Glutamatergic neuron (in vitro differentiated cells): Measurements from ENCODE around the gene NDUFAF8. TPM values are rescaled to one million over a fixed set of nuclear protein-coding genes. Genes with fewer than 3 reads are reported as not detected.

Experiments used
- DNase-seq: peaks from one replicate; pipeline ENCODE4 v3.0.0; 2022
- H3K27ac Mint-ChIP-seq: one replicate; pipeline ENCODE4 v1.8.0; 2020; ENCODE audit warnings: mild to moderate bottlenecking, mixed read lengths, inconsistent platforms; ENCODE audit not compliant: unreplicated experiment
- H3K27me3 Mint-ChIP-seq: one replicate; pipeline ENCODE4 v1.8.0; 2020; ENCODE audit warnings: mild to moderate bottlenecking, moderate library complexity, mixed read lengths, inconsistent platforms; ENCODE audit not compliant: unreplicated experiment
- H3K36me3 Mint-ChIP-seq: one replicate; pipeline ENCODE4 v1.8.0; 2020; ENCODE audit warnings: mild to moderate bottlenecking, mixed read lengths, inconsistent platforms; ENCODE audit not compliant: unreplicated experiment
- H3K4me1 Mint-ChIP-seq: one replicate; pipeline ENCODE4 v1.8.0; 2020; ENCODE audit warnings: mild to moderate bottlenecking, low read depth, mixed read lengths, inconsistent platforms; ENCODE audit not compliant: unreplicated experiment
- H3K4me3 Mint-ChIP-seq: one replicate; pipeline ENCODE4 v1.8.0; 2020; ENCODE audit warnings: mild to moderate bottlenecking, mixed read lengths, inconsistent platforms; ENCODE audit not compliant: unreplicated experiment
- H3K9me3 Mint-ChIP-seq: one replicate; pipeline ENCODE4 v1.8.0; 2020; ENCODE audit warnings: mild to moderate bottlenecking, moderate library complexity, mixed read lengths, inconsistent platforms; ENCODE audit not compliant: unreplicated experiment
- total RNA-seq: library from RNA; stranded (reverse); fragmentation: NEBNext Ultra II Directional; extraction: Animal tissue kit (Norgen Biotek cat#: 25700); gene quantifications from one replicate; pipeline ENCODE4 v1.2.1, GENCODE V29; 2021; ENCODE audit not compliant: unreplicated experiment
- TF ChIP-seq, protein P1 (sequence below): fragments of 200-600 bp; sonication (generic); IDR thresholded peaks from one replicate; pipeline ENCODE4 v1.5.0; 2021; ENCODE audit not compliant: partially characterized antibody, unreplicated experiment

Gene NDUFAF8
- total RNA-seq, 1 donor from 2014 or later, result 31.5 TPM

DNA sequence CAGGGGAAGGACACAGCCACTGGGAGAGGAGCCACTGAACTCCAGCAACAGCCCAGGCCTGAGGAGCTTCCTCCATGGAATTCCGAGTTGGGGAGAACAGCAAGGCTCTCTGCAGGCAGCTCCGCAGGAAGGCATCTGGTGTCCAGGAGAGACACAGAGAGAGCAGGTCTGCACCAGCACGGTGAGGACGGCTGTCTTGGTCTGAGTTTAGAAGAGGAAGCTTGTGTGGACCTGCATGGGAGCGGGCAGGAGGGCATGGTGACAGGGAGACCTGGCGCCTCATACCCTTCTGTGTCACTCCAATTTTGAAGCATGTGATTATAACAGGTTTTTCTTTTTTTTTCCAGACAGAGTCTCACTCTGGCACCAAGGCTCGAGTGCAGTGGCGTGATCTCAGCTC lies 49.6 kb downstream of the NDUFAF8 start:
- H3K27me3 Mint-ChIP-seq, result peaks cover 10% of the 10 kb centered on the region
- H3K9me3 Mint-ChIP-seq, result peaks cover 2% of the 10 kb centered on the region
- no peak for DNase-seq
- H3K27ac Mint-ChIP-seq, result peak overlapping the region; percentile 38
- no peaks in the 10 kb centered on the region for H3K36me3 Mint-ChIP-seq
- H3K4me3 Mint-ChIP-seq, result no peak overlapping the region
- peaks cover 21% of the 10 kb centered on the region for H3K4me1 Mint-ChIP-seq
- TF ChIP-seq, protein P1, sequence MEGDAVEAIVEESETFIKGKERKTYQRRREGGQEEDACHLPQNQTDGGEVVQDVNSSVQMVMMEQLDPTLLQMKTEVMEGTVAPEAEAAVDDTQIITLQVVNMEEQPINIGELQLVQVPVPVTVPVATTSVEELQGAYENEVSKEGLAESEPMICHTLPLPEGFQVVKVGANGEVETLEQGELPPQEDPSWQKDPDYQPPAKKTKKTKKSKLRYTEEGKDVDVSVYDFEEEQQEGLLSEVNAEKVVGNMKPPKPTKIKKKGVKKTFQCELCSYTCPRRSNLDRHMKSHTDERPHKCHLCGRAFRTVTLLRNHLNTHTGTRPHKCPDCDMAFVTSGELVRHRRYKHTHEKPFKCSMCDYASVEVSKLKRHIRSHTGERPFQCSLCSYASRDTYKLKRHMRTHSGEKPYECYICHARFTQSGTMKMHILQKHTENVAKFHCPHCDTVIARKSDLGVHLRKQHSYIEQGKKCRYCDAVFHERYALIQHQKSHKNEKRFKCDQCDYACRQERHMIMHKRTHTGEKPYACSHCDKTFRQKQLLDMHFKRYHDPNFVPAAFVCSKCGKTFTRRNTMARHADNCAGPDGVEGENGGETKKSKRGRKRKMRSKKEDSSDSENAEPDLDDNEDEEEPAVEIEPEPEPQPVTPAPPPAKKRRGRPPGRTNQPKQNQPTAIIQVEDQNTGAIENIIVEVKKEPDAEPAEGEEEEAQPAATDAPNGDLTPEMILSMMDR, result no peak

DNA sequence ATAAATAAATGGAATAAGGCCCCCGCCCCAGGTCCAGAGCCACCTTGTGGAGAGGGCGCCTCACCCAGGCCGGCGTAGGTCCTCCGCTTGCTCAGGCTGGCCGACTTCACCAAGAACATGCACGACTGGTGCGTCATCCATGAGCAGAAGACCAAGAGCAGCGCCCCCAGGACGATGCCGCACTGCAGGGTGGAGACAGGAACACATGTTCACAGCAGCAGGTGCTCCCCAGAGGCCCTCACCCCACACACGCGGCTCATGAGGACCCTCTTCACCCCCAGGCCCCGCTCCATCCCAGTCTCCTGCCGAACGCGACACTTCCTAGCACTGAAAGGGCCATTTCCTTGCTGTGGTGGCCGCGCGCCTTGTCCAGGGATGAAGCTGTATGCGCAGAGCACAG lies 50.5 kb downstream of the NDUFAF8 start:
- Mint-ChIP-seq H3K4me3 (no peak overlapping the region), H3K4me1 (peaks cover 20% of the 10 kb centered on the region), H3K27me3 (peaks cover 9% of the 10 kb centered on the region), H3K27ac (no peak overlapping the region), H3K36me3 (no peaks in the 10 kb centered on the region), H3K9me3 (peaks cover 2% of the 10 kb centered on the region)
- DNase-seq, result no peak
- TF ChIP-seq, protein P1, result no peak

DNA sequence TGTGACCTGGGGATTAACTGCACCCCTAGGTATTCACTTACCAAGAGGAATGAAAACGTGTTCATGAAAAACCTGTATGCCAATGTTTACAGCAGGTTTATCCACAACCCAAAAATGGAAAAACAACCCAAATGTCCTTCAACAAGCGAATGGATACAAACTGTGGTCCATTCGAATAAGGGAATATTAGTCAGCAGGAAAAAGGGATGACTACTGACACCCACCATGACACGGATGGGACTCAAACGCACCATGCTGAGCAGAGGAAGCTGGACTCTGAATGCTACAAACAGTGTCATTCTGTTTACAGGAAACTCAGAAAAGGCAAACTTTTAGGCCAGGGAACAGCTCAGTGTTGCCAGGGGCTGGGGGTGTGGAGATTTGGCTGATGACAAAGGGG lies 51.1 kb downstream of the NDUFAF8 start:
- no peak overlapping the region for H3K27ac Mint-ChIP-seq
- no peak for DNase-seq
- H3K9me3 Mint-ChIP-seq, result peaks cover 2% of the 10 kb centered on the region
- peaks cover 10% of the 10 kb centered on the region for H3K27me3 Mint-ChIP-seq
- peaks cover 15% of the 10 kb centered on the region for H3K4me1 Mint-ChIP-seq
- H3K4me3 Mint-ChIP-seq, result no peak overlapping the region
- no peaks in the 10 kb centered on the region for H3K36me3 Mint-ChIP-seq
- TF ChIP-seq, protein P1, result no peak

Other genes with a start within 250 kb of the NDUFAF8 start
- 24.3 TPM for gene CHMP6, start 247.5 kb upstream of the NDUFAF8 start, total RNA-seq
- gene BAIAP2, start 204.2 kb upstream of the NDUFAF8 start, total RNA-seq, result 252 TPM
- gene PVALEF, start 73.8 kb upstream of the NDUFAF8 start, total RNA-seq, result 0.29 TPM
- gene AATK, start 73.1 kb upstream of the NDUFAF8 start, total RNA-seq, result 27.0 TPM
- gene CEP131, start 16.4 kb upstream of the NDUFAF8 start, total RNA-seq, result 35.1 TPM
- 85.7 TPM for gene TEPSIN, start 263 bp upstream of the NDUFAF8 start, total RNA-seq
- 92.4 TPM for gene SLC38A10, start 56.0 kb downstream of the NDUFAF8 start, total RNA-seq
- 111 TPM for gene BAHCC1, start 156.1 kb downstream of the NDUFAF8 start, total RNA-seq